K562 (cell line): ENCODE measurements around the gene GPR153. TPM values are rescaled to one million over a fixed set of nuclear protein-coding genes. Genes with fewer than 3 reads are reported as not detected.

Experiments used
- BHLHE40 ChIP-seq: IDR thresholded peaks from 2 replicates; pipeline ENCODE4 v1.6.1; 2011; ENCODE audit warnings: low read length, improper control_type of control experiment
- BRCA1 ChIP-seq, 2 experiments: fragments of 450-650 bp in 1 of 2; sonication (generic) in 1 of 2; formaldehyde crosslinking in 1 of 2; IDR thresholded peaks; 2 replicates each; pipeline versions ENCODE4 v1.5.0 to v1.6.1; 2017 to 2020; ENCODE audit warnings: mild to moderate bottlenecking in 1 of 2, missing genetic modification reagents in 1 of 2
- KDM4B ChIP-seq, 2 experiments: fragments of 450-650 bp in 1 of 2; sonication (generic) in 1 of 2; IDR thresholded peaks; 2 replicates each; pipeline ENCODE4 v1.6.1; 2016 to 2017; ENCODE audit warnings: borderline replicate concordance in 2 of 2, antibody characterized with exemption in 1 of 2, low read depth in 1 of 2, mild to moderate bottlenecking in 1 of 2
- MED1 ChIP-seq: sonication (generic); formaldehyde crosslinking; IDR thresholded peaks from 2 replicates; pipeline ENCODE4 v1.8.1; 2023; ENCODE audit warnings: missing genetic modification reagents, borderline replicate concordance
- SMAD4 ChIP-seq: fragments of 250-450 bp; sonication (Bioruptor Pico); conservative IDR thresholded peaks from 2 replicates; pipeline ENCODE4 v1.8.0; 2021; ENCODE audit warnings: inconsistent platforms, mild to moderate bottlenecking, moderate library complexity
- YY1 ChIP-seq, 3 experiments: IDR thresholded peaks; 2 replicates each; pipeline ENCODE4 v1.6.1; 2011; ENCODE audit warnings: low read length in 2 of 3, mild to moderate bottlenecking in 2 of 3, moderate library complexity in 2 of 3, borderline replicate concordance in 1 of 3, control low read depth in 1 of 3, low read depth in 1 of 3; ENCODE audit not compliant: insufficient read depth in 3 of 3, insufficient replicate concordance in 2 of 3, control insufficient read depth in 1 of 3, insufficient read length in 1 of 3; ENCODE audit errors: extremely low read depth in 1 of 3
- ZC3H4 ChIP-seq: sonication (generic); formaldehyde crosslinking; IDR thresholded peaks from 2 replicates; pipeline ENCODE4 v1.9.0; 2021; ENCODE audit warnings: missing genetic modification reagents, borderline replicate concordance
- ZNF134 ChIP-seq: fragments of 250-450 bp; sonication (Bioruptor Pico); conservative IDR thresholded peaks from 2 replicates; pipeline ENCODE4 v1.4.0; 2020
- ZNF140 ChIP-seq: fragments of 250-450 bp; sonication (Bioruptor Pico); IDR thresholded peaks from 2 replicates; pipeline ENCODE4 v1.8.0; 2021; ENCODE audit warnings: moderate library complexity, mild to moderate bottlenecking, inconsistent platforms
- ZNF668 ChIP-seq: fragments of 250-450 bp; sonication (Bioruptor Pico); IDR thresholded peaks from 2 replicates; pipeline ENCODE4 v1.8.0; 2022; ENCODE audit warnings: mild to moderate bottlenecking, inconsistent platforms
- polyA plus RNA-seq, 8 experiments: library from polyadenylated mRNA; depleted of rRNA in 4 of 8; stranded (reverse) in 5 of 8; unstranded in 3 of 8; fragments of >200 nt; fragmentation: Nextera tagmentation in 2 of 8; fragmentation: Illumina TruSeq in 1 of 8; extraction: Ambion mirVana in 2 of 8; extraction: Trizol in 1 of 8; gene quantifications; 2 replicates each; pipeline versions ENCODE4 v1.2.1 to v1.2.3, GENCODE V29; 2011 to 2014; ENCODE audit warnings: inconsistent platforms in 1 of 8, missing spikeins in 1 of 8
- total RNA-seq, 7 experiments: library from RNA; depleted of rRNA in 6 of 7; stranded (reverse); fragments of >200 nt in 6 of 7; fragmentation: Illumina TruSeq in 2 of 7; extraction: Trizol in 2 of 7; gene quantifications; 2 replicates each; pipeline versions ENCODE4 v1.2.1 to v1.2.3, GENCODE V29; 2011 to 2021; ENCODE audit warnings: low replicate concordance in 1 of 7
- TF ChIP-seq, protein P1 (sequence below): sonication (generic); formaldehyde crosslinking; IDR thresholded peaks from 2 replicates; pipeline ENCODE4 v1.8.0; 2022; ENCODE audit warnings: missing genetic modification reagents, mild to moderate bottlenecking, moderate library complexity, borderline replicate concordance
- TF ChIP-seq, protein P2 (sequence below): IDR thresholded peaks from 3 replicates; pipeline ENCODE4 v1.6.1; 2011; ENCODE audit warnings: borderline replicate concordance, mild to moderate bottlenecking, moderate library complexity; ENCODE audit not compliant: insufficient read length; ENCODE audit errors: extremely low read depth
- TF ChIP-seq, protein P3 (sequence below): fragments of 450-650 bp; IDR thresholded peaks from 2 replicates; pipeline ENCODE4 v1.6.1; 2016; ENCODE audit warnings: borderline replicate concordance
- TF ChIP-seq, protein P4 (sequence below): fragments of 450-650 bp; IDR thresholded peaks from 2 replicates; pipeline ENCODE4 v1.6.1; 2016
- TF ChIP-seq, protein P5 (sequence below): fragments of 450-650 bp; formaldehyde crosslinking; IDR thresholded peaks from 2 replicates; pipeline ENCODE4 v1.4.0; 2020; ENCODE audit warnings: mild to moderate bottlenecking, moderate library complexity

The GPR153 gene
- total and polyA plus RNA-seq, 9 of the 15 experiments (the other 6 are each of a cell fraction or from before 2014, with no cell fraction given) = 0.01 to 1.5 (median 0.51) TPM

DNA sequence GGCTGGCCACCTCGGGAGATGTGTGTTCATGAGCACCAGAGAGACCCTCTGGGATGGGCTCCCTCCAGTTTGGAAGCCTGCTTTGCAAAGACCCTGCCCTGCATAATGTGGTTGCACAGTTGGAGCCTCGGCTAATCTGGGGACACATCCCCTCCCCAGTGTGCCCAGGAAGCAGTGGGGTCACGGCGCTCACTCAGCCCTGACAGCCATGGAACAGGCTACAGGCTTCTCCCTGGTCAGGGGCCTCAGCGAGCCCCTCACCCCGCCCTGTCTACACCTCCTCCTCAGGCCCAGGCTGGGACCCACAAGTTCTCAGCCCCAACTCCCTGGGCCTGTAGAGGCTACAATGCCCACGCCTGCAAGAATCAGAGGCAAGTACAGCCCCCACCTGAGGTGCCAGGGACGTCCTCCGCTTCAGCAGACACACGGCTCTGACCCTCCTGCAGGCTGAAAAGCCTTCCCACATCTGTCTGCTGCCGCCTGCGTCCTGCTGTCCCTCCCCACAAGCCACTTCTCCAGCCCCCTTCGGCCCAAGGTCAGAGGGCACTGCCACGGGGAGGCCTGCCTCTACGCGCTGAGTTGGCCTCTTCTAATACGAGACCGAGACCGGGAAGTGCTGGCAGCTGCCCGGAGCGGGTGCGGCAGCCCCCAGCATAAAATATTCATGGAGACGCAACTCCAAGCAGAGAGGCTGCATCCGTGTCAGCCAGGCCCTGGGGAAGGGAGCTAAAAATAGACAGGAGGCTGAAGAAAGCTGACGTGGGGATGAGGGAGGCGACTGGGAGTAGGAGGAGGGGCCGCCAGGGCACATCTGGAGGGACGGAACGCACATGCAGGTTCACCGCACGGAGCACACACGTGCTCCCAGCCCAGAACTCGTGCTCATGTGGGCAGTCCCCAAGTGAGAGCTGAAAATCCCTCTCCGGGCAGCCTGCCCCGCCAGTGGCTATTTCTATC lies 15.2 kb upstream of the GPR153 start (continued):
- no peak for TF ChIP-seq ZC3H4 (CRISPR knock-in tag)
- TF ChIP-seq YY1 (IDR thresholded peaks at IDR 0.05; ENCODE audit: borderline replicate concordance in 1 of 3, control insufficient read depth in 1 of 3, extremely low read depth in 1 of 3, insufficient read depth in 3 of 3, insufficient read length in 1 of 3, insufficient replicate concordance in 2 of 3, low read depth in 1 of 3, low read length in 2 of 3) = no peak
- TF ChIP-seq BHLHE40 = peak; percentile 87
- no peak for TF ChIP-seq SMAD4 (CRISPR knock-in tag)
- TF ChIP-seq, protein P1, sequence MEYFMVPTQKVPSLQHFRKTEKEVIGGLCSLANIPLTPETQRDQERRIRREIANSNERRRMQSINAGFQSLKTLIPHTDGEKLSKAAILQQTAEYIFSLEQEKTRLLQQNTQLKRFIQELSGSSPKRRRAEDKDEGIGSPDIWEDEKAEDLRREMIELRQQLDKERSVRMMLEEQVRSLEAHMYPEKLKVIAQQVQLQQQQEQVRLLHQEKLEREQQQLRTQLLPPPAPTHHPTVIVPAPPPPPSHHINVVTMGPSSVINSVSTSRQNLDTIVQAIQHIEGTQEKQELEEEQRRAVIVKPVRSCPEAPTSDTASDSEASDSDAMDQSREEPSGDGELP (CRISPR knock-in tag) = peak; percentile 24; the same call in 1 of the 2 replicates
- TF ChIP-seq, protein P2, sequence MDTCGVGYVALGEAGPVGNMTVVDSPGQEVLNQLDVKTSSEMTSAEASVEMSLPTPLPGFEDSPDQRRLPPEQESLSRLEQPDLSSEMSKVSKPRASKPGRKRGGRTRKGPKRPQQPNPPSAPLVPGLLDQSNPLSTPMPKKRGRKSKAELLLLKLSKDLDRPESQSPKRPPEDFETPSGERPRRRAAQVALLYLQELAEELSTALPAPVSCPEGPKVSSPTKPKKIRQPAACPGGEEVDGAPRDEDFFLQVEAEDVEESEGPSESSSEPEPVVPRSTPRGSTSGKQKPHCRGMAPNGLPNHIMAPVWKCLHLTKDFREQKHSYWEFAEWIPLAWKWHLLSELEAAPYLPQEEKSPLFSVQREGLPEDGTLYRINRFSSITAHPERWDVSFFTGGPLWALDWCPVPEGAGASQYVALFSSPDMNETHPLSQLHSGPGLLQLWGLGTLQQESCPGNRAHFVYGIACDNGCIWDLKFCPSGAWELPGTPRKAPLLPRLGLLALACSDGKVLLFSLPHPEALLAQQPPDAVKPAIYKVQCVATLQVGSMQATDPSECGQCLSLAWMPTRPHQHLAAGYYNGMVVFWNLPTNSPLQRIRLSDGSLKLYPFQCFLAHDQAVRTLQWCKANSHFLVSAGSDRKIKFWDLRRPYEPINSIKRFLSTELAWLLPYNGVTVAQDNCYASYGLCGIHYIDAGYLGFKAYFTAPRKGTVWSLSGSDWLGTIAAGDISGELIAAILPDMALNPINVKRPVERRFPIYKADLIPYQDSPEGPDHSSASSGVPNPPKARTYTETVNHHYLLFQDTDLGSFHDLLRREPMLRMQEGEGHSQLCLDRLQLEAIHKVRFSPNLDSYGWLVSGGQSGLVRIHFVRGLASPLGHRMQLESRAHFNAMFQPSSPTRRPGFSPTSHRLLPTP = no peak
- TF ChIP-seq ZNF668 (CRISPR knock-in tag) = no peak
- TF ChIP-seq ZNF140 (CRISPR knock-in tag) = no peak
- TF ChIP-seq KDM4B (IDR thresholded peaks at IDR 0.05; ENCODE audit: borderline replicate concordance in 2 of 2, low read depth in 1 of 2) = no peak
- TF ChIP-seq ZNF134 = no peak
- TF ChIP-seq, protein P3, sequence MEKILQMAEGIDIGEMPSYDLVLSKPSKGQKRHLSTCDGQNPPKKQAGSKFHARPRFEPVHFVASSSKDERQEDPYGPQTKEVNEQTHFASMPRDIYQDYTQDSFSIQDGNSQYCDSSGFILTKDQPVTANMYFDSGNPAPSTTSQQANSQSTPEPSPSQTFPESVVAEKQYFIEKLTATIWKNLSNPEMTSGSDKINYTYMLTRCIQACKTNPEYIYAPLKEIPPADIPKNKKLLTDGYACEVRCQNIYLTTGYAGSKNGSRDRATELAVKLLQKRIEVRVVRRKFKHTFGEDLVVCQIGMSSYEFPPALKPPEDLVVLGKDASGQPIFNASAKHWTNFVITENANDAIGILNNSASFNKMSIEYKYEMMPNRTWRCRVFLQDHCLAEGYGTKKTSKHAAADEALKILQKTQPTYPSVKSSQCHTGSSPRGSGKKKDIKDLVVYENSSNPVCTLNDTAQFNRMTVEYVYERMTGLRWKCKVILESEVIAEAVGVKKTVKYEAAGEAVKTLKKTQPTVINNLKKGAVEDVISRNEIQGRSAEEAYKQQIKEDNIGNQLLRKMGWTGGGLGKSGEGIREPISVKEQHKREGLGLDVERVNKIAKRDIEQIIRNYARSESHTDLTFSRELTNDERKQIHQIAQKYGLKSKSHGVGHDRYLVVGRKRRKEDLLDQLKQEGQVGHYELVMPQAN = 0 out of 2 replicates have a peak, but pooled peaks have one; percentile 25
- TF ChIP-seq, protein P4, sequence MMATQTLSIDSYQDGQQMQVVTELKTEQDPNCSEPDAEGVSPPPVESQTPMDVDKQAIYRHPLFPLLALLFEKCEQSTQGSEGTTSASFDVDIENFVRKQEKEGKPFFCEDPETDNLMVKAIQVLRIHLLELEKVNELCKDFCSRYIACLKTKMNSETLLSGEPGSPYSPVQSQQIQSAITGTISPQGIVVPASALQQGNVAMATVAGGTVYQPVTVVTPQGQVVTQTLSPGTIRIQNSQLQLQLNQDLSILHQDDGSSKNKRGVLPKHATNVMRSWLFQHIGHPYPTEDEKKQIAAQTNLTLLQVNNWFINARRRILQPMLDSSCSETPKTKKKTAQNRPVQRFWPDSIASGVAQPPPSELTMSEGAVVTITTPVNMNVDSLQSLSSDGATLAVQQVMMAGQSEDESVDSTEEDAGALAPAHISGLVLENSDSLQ = 0 out of 2 replicates have a peak, but pooled peaks have one; percentile 7
- no peak for TF ChIP-seq BRCA1 (IDR thresholded peaks at IDR 0.05)
- 0 out of 2 replicates have a peak, but pooled peaks have one; percentile 40 for TF ChIP-seq BRCA1 (CRISPR knock-in tag; IDR thresholded peaks at IDR 0.05)
- no peak for TF ChIP-seq MED1 (CRISPR knock-in tag)
- TF ChIP-seq, protein P5, sequence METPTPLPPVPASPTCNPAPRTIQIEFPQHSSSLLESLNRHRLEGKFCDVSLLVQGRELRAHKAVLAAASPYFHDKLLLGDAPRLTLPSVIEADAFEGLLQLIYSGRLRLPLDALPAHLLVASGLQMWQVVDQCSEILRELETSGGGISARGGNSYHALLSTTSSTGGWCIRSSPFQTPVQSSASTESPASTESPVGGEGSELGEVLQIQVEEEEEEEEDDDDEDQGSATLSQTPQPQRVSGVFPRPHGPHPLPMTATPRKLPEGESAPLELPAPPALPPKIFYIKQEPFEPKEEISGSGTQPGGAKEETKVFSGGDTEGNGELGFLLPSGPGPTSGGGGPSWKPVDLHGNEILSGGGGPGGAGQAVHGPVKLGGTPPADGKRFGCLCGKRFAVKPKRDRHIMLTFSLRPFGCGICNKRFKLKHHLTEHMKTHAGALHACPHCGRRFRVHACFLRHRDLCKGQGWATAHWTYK = no peak
